Mammary epithelial cell (primary cell): ENCODE data around the gene WDR46.

Experiments
- EZH2 ChIP-seq: IDR thresholded peaks from 2 replicates; pipeline ENCODE4 v1.6.1; 2012; ENCODE audit warnings: low read length, inconsistent platforms, borderline replicate concordance
- TF ChIP-seq, protein P1 (sequence below), 2 donors: IDR thresholded peaks in 1 of 2; conservative IDR thresholded peaks in 1 of 2; 2 replicates each; pipeline ENCODE4 v1.5.1; 2011 to 2012; ENCODE audit warnings: inconsistent platforms in 2 of 2, low read length in 2 of 2, mild to moderate bottlenecking in 2 of 2, control low read depth in 1 of 2, low read depth in 1 of 2; ENCODE audit not compliant: insufficient read depth in 1 of 2; ENCODE audit errors: extremely low read depth in 1 of 2

DNA sequence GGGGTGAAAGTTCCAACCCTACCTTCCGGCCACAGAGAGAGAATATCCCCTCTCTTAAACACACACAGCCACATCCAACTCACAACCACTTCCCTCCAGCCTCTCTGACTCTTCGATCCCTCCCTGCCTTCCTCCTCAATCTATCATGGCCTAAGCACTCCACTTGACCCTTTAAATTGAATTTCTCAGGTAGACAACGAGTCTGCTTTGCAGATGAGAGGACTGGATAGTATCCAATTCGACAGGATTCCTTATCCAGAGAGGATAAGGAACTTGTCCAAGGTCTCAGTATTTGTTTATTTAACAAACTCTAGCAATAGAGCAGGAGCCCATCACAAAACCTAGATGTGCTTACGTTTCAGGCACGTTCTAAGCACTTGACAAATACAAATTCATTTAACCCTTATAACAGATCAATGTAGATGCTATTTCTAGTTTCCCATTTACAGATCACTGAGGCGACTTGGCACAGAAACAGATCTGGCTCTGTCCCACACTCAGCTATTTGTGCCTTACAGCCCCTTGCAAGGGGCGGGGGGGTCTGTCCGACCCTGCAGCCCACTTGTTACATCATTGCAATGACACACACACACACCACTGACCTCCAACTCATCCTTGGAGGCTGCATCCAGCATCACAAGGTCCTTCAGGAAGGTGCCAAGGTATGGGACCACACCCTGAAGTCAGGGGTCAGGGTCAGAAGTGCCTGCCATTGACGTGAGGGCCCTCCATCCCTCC lies 5.2 kb upstream of the WDR46 start:
- TF ChIP-seq, protein P1, sequence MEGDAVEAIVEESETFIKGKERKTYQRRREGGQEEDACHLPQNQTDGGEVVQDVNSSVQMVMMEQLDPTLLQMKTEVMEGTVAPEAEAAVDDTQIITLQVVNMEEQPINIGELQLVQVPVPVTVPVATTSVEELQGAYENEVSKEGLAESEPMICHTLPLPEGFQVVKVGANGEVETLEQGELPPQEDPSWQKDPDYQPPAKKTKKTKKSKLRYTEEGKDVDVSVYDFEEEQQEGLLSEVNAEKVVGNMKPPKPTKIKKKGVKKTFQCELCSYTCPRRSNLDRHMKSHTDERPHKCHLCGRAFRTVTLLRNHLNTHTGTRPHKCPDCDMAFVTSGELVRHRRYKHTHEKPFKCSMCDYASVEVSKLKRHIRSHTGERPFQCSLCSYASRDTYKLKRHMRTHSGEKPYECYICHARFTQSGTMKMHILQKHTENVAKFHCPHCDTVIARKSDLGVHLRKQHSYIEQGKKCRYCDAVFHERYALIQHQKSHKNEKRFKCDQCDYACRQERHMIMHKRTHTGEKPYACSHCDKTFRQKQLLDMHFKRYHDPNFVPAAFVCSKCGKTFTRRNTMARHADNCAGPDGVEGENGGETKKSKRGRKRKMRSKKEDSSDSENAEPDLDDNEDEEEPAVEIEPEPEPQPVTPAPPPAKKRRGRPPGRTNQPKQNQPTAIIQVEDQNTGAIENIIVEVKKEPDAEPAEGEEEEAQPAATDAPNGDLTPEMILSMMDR (conservative IDR thresholded peaks at IDR 0.05 in 1 of 2, IDR thresholded peaks at IDR 0.05 in 1 of 2; ENCODE audit: extremely low read depth in 1 of 2, insufficient read depth in 1 of 2, low read depth in 1 of 2, low read length in 2 of 2) = no peak
- no peak for TF ChIP-seq EZH2
